Gastrocnemius medialis (tissue), 4 donors: ENCODE results near the gene SCN8A. TPM values are rescaled to one million over a fixed set of nuclear protein-coding genes. Genes with fewer than 3 reads are reported as not detected.

Experiments used
- ATAC-seq, 2 donors: fragments of 150-250 bp; one replicate each; pipeline ENCODE4 v1.9.1; 2016
- DNase-seq, 2 donors: peaks; one replicate each; pipeline ENCODE4 v3.0.0-alpha.2; 2019
- H3K27ac ChIP-seq, 4 donors: fragments of 200-600 bp; sonication (generic); 1 replicate in 1 of 4; 2 replicates in 3 of 4; pipeline ENCODE4 v1.5.1; 2016 to 2018; ENCODE audit warnings: mild to moderate bottlenecking in 2 of 4, moderate library complexity in 1 of 4
- H3K27me3 ChIP-seq, 3 donors: fragments of 200-600 bp; sonication (generic) in 2 of 3; 1 replicate in 1 of 3; 2 replicates in 2 of 3; pipeline versions ENCODE4 v1.5.1 to v1.6.0; 2016 to 2019; ENCODE audit warnings: mild to moderate bottlenecking in 1 of 3, moderate library complexity in 1 of 3
- H3K36me3 ChIP-seq, 2 donors: fragments of 200-600 bp; sonication (generic) in 1 of 2; one replicate each; pipeline ENCODE4 v1.5.1; 2017 to 2018
- H3K4me1 ChIP-seq, 2 donors: fragments of 200-600 bp; sonication (generic) in 1 of 2; one replicate each; pipeline ENCODE4 v1.5.1; 2016 to 2017; ENCODE audit warnings: mild to moderate bottlenecking in 2 of 2
- H3K4me3 ChIP-seq, 4 donors: fragments of 200-600 bp; sonication (generic) in 3 of 4; 1 replicate in 1 of 4; 2 replicates in 3 of 4; pipeline ENCODE4 v1.5.1; 2016 to 2019; ENCODE audit warnings: mild to moderate bottlenecking in 2 of 4
- H3K9me3 ChIP-seq, 3 donors: fragments of 200-600 bp; sonication (generic) in 2 of 3; 1 replicate in 1 of 3; 2 replicates in 2 of 3; pipeline ENCODE4 v1.5.1; 2016 to 2019
- POLR2A ChIP-seq, 2 donors: fragments of 450-650 bp; IDR thresholded peaks; one replicate each; pipeline ENCODE4 v1.6.1; 2017; ENCODE audit warnings: antibody characterized with exemption in 2 of 2, mild to moderate bottlenecking in 2 of 2, moderate library complexity in 2 of 2
- in situ Hi-C, 4 donors: fragments of 200-750 bp; cut with MboI; loops; one replicate each; pipeline versions ENCODE4 v1.15.0 to v1.8.0; 2017; ENCODE audit warnings: low sequenced_read_pairs in 4 of 4
- intact Hi-C: fragments of 100-400 bp; cut with DNase I; formaldehyde crosslinking; loops from one replicate; pipeline ENCODE4 v1.15.1; 2023; ENCODE audit warnings: low total_unique reads
- total RNA-seq, 4 donors: library from RNA; depleted of rRNA; stranded (reverse); fragments of >200 nt; gene quantifications; one replicate each; pipeline versions ENCODE4 v1.1.0 to v1.2.3, GENCODE V29; 2016
- TF ChIP-seq, protein P1 (sequence below), 5 experiments: fragments of 450-650 bp in 3 of 5; fragments of 200-600 bp in 2 of 5; sonication (generic) in 2 of 5; IDR thresholded peaks in 4 of 5; conservative IDR thresholded peaks in 1 of 5; 1 replicate in 4 of 5; 2 replicates in 1 of 5; pipeline ENCODE4 v1.5.1; 2016 to 2019; ENCODE audit warnings: antibody characterized with exemption in 5 of 5, mild to moderate bottlenecking in 3 of 5, moderate library complexity in 3 of 5

Gene SCN8A
- total RNA-seq, 4 donors from 2014 or later: 0.05 to 0.29 TPM; not detected in 2

DNA sequence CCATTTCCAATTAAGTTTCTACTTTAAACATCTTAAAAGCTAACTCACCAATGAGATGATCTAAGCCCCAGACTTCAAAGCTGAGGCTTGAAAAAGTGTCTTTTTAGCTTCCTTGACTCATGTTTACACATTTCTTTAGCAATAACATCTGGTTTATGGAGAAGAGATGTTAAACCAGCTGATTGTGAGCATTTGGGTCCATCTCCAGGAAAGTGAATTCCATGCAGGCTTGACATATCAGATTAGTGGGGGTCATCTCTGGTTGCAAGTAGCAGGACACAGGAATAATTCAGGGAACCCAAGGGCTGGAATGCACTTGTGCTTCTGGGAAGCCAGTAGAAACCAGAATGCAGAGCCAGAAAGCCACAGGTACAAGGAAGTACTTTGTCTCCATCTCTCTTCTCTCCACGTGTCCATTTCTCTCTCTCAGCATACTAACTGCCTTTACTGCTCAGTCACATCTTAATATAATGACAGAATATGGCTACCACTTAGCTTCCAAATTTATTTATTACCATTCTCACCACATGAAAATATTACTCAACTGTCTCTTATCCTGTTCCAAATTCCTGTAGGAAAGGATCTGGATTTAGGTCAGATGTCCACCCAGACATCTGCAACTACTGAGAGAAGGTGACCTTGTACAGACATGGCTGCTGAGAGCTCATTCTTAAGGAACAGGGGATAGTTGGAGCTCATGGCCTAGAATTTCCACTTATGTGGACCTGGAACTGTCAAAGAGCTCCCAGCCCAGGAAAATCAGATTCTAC, 104.4 kb downstream of the SCN8A start:
- TF ChIP-seq, protein P1, sequence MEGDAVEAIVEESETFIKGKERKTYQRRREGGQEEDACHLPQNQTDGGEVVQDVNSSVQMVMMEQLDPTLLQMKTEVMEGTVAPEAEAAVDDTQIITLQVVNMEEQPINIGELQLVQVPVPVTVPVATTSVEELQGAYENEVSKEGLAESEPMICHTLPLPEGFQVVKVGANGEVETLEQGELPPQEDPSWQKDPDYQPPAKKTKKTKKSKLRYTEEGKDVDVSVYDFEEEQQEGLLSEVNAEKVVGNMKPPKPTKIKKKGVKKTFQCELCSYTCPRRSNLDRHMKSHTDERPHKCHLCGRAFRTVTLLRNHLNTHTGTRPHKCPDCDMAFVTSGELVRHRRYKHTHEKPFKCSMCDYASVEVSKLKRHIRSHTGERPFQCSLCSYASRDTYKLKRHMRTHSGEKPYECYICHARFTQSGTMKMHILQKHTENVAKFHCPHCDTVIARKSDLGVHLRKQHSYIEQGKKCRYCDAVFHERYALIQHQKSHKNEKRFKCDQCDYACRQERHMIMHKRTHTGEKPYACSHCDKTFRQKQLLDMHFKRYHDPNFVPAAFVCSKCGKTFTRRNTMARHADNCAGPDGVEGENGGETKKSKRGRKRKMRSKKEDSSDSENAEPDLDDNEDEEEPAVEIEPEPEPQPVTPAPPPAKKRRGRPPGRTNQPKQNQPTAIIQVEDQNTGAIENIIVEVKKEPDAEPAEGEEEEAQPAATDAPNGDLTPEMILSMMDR (IDR thresholded peaks at IDR 0.05 in 4 of 5, conservative IDR thresholded peaks at IDR 0.05 in 1 of 5): no peak
- TF ChIP-seq POLR2A (IDR thresholded peaks at IDR 0.05): no peak
- DNase-seq (no peak), ATAC-seq (no peak)
- in situ Hi-C loops: loop anchor here in 1 of 4 donors (25.0 kb wide), 1 partner anchor 92 kb away; no protein-coding TSS in a partner anchor
- no peaks in the 10 kb centered on the region for H3K36me3 ChIP-seq
- no peaks in the 10 kb centered on the region for H3K9me3 ChIP-seq
- peaks cover 6 to 9% of the 10 kb centered on the region in 2 donors for H3K4me1 ChIP-seq
- H3K27ac ChIP-seq: no peak overlapping the region
- H3K4me3 ChIP-seq: no peak overlapping the region
- H3K27me3 ChIP-seq: no peaks in the 10 kb centered on the region
- intact Hi-C loops: no loop called here

DNA sequence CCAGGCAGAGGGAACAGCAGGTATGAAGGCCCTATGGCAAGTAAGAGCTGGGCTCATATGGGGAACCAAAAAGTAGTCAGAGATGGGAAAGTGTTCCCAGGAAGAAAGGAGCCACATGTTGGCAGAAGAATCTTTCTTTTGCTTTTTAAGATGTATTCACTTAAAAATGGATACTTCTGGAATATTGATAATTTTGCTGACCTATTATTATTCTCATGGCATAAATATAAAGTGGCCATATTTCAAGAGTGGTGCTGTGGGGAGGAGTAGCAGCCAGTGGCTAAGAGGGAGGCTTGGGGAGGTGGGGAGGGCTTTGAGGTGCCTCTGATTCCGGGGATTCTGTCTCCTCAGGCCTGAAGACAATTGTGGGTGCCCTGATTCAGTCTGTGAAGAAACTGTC, 108.2 kb downstream of the SCN8A start:
- Histone ChIP-seq H3K27ac (no peak overlapping the region), H3K4me3 (no peak overlapping the region), H3K36me3 (no peaks in the 10 kb centered on the region), H3K4me1 (no peaks in the 10 kb centered on the region), H3K27me3 (no peaks in the 10 kb centered on the region), H3K9me3 (no peaks in the 10 kb centered on the region)
- no peak for TF ChIP-seq POLR2A (IDR thresholded peaks at IDR 0.05)
- TF ChIP-seq, protein P1 (IDR thresholded peaks at IDR 0.05 in 4 of 5, conservative IDR thresholded peaks at IDR 0.05 in 1 of 5): no peak
- no peak for ATAC-seq
- DNase-seq: no peak
- intact Hi-C loops: no loop called here
- in situ Hi-C loops: loop anchor here in 1 of 4 donors (25.0 kb wide), 1 partner anchor 88 kb away; no protein-coding TSS in a partner anchor

DNA sequence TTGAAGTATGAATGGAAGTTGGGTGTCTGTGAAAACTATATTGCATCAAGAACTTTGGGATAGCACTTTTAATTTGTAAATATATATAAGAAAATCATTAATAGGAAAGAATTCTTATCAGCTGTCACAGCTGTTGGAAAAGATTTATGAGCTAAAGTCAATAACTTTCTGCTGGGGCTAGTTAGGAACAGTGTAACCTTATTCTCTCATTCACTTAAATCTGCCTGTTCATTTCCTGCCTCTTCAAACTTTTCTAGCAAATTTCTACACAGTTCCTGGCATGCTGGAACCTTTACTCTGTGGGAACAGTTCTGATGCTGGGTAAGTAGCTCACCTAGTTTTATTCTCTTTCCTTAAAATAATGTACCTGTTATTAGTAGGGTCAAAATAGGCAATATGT, 109.9 kb downstream of the SCN8A start:
- DNase-seq (no peak), ATAC-seq (no peak)
- intact Hi-C loops (no loop called here), in situ Hi-C loops (no loop called here)
- TF ChIP-seq POLR2A (IDR thresholded peaks at IDR 0.05): no peak
- TF ChIP-seq, protein P1 (IDR thresholded peaks at IDR 0.05 in 4 of 5, conservative IDR thresholded peaks at IDR 0.05 in 1 of 5): no peak
- H3K27me3 ChIP-seq: no peaks in the 10 kb centered on the region
- no peaks in the 10 kb centered on the region for H3K9me3 ChIP-seq
- H3K36me3 ChIP-seq: no peaks in the 10 kb centered on the region
- no peak overlapping the region for H3K4me3 ChIP-seq
- no peak overlapping the region for H3K27ac ChIP-seq
- H3K4me1 ChIP-seq: no peaks in the 10 kb centered on the region

DNA sequence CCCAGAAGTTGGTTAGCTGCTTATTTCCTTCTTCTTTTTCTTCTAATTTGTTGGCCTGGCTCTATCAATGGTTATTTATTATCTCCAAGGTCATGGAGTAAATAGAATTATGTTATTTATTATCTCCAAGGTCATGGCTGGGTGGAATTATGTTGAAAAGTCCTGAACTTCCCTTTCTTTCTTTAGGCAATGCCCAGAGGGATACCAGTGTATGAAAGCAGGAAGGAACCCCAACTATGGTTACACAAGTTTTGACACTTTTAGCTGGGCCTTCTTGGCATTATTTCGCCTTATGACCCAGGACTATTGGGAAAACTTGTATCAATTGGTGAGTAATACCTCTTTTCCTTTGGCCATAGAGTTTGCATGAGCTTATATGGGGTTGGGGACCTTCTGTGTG, 111.6 kb downstream of the SCN8A start:
- in situ Hi-C loops (no loop called here), intact Hi-C loops (no loop called here)
- no peak overlapping the region for H3K4me3 ChIP-seq
- no peaks in the 10 kb centered on the region for H3K4me1 ChIP-seq
- TF ChIP-seq, protein P1 (IDR thresholded peaks at IDR 0.05 in 4 of 5, conservative IDR thresholded peaks at IDR 0.05 in 1 of 5): no peak
- TF ChIP-seq POLR2A (IDR thresholded peaks at IDR 0.05): no peak
- H3K27me3 ChIP-seq: no peaks in the 10 kb centered on the region
- DNase-seq (no peak), ATAC-seq (no peak)
- H3K9me3 ChIP-seq: no peaks in the 10 kb centered on the region
- H3K36me3 ChIP-seq: no peaks in the 10 kb centered on the region
- no peak overlapping the region for H3K27ac ChIP-seq
